Smooth muscle cell (in vitro differentiated cells): Measurements from ENCODE around the gene FLCN. TPM values are rescaled to one million over a fixed set of nuclear protein-coding genes. Genes with fewer than 3 reads are reported as not detected.

Source experiments
- DNase-seq: peaks from one replicate; lab custom pipeline; 2025; ENCODE audit not compliant: unreplicated experiment; lab: John Stamatoyannopoulos, UW
- H2AFZ ChIP-seq: fragments of 200-600 bp; sonication (generic); 2 replicates; pipeline ENCODE4 v1.6.0; 2016; ENCODE audit warnings: antibody characterized with exemption, low read depth, mild to moderate bottlenecking
- H3F3A ChIP-seq: fragments of 200-600 bp; sonication (generic); 2 replicates; pipeline ENCODE4 v1.6.0; 2017; ENCODE audit warnings: antibody characterized with exemption, low read depth
- H3K27ac ChIP-seq: fragments of 200-600 bp; sonication (generic); 2 replicates; pipeline ENCODE4 v1.5.1; 2016; ENCODE audit warnings: low read depth, mild to moderate bottlenecking
- H3K27me3 ChIP-seq: fragments of 200-600 bp; sonication (generic); 2 replicates; pipeline ENCODE4 v1.6.1; 2016; ENCODE audit warnings: low read depth, mild to moderate bottlenecking
- H3K36me3 ChIP-seq: fragments of 200-600 bp; sonication (generic); 2 replicates; pipeline ENCODE4 v1.5.1; 2016; ENCODE audit warnings: low read depth
- H3K4me1 ChIP-seq: fragments of 200-600 bp; sonication (generic); 2 replicates; pipeline ENCODE4 v1.5.1; 2016; ENCODE audit warnings: low read depth
- H3K4me2 ChIP-seq: fragments of 200-600 bp; sonication (generic); 2 replicates; pipeline ENCODE4 v1.6.0; 2016; ENCODE audit warnings: mild to moderate bottlenecking
- H3K4me3 ChIP-seq: fragments of 200-600 bp; sonication (generic); 2 replicates; pipeline ENCODE4 v1.5.1; 2016; ENCODE audit warnings: mild to moderate bottlenecking
- H3K79me2 ChIP-seq: fragments of 200-600 bp; sonication (generic); 2 replicates; pipeline ENCODE4 v1.6.0; 2016; ENCODE audit warnings: low read depth, mild to moderate bottlenecking
- H3K9ac ChIP-seq: fragments of 200-600 bp; sonication (generic); 2 replicates; pipeline ENCODE4 v1.6.0; 2016; ENCODE audit warnings: low read depth
- H3K9me3 ChIP-seq: fragments of 200-600 bp; sonication (generic); replicated peaks from 2 replicates; pipeline ENCODE4 v1.5.1; 2016; ENCODE audit warnings: low read depth
- H4K20me1 ChIP-seq: fragments of 200-600 bp; sonication (generic); 2 replicates; pipeline ENCODE4 v1.6.0; 2016; ENCODE audit warnings: low read depth
- WGBS: methylation state at CpG from one replicate; pipeline ENCODE4 v1.1.7; 2016; ENCODE audit warnings: low lambda C conversion rate; 5-methylcytosine and 5-hydroxymethylcytosine counted together
- polyA plus RNA-seq: library from polyadenylated mRNA; unstranded; fragments of >200 nt; fragmentation: Nextera tagmentation; extraction: Ambion mirVana; gene quantifications from 2 replicates; pipeline ENCODE4 v1.2.1, GENCODE V29; 2016
- total RNA-seq: library from RNA; depleted of rRNA; stranded (reverse); fragments of >200 nt; gene quantifications from 2 replicates; pipeline ENCODE4 v1.2.3, GENCODE V29; 2014
- TF ChIP-seq, protein P1 (sequence below): fragments of 200-600 bp; sonication (generic); IDR thresholded peaks from 2 replicates; pipeline ENCODE4 v1.5.1; 2017; ENCODE audit warnings: borderline replicate concordance, mild to moderate bottlenecking, antibody characterized with exemption; ENCODE audit not compliant: insufficient read depth, poor library complexity, severe bottlenecking

Gene FLCN
- total and polyA plus RNA-seq, 2 experiments from 2014 or later, result 7.6 to 15.1 TPM

DNA sequence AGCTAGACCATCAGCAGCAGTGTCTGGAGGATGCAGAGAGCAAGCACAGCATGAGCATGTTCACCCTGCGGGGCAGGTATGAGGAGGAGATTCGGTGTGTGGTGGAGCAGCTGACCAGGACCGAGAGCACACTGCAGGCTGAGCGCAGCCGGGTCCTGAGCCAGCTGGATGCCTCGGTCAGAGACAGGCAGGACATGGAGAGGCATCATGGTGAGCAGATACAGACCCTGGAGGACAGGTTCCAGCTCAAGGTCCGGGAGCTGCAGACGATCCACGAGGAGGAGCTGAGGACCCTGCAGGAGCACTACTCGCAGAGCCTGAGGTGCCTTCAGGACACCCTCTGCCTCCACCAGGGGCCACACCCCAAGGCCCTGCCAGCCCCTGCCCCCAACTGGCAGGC lies 69.6 kb downstream of the FLCN start:
- Histone ChIP-seq H4K20me1 (peaks cover 27% of the 10 kb centered on the region), H3K9me3 (no peaks in the 10 kb centered on the region), H3F3A (no peaks in the 10 kb centered on the region), H3K4me1 (no peaks in the 10 kb centered on the region), H3K9ac (no peak overlapping the region), H3K27ac (no peak overlapping the region), H3K4me2 (no peak overlapping the region), H2AFZ (no peak overlapping the region), H3K79me2 (no peaks in the 10 kb centered on the region), H3K36me3 (peaks cover 8% of the 10 kb centered on the region), H3K27me3 (no peaks in the 10 kb centered on the region), H3K4me3 (no peak overlapping the region)
- WGBS, result 96% methylated on average over 9 of the region's 10 CpGs
- TF ChIP-seq, protein P1, sequence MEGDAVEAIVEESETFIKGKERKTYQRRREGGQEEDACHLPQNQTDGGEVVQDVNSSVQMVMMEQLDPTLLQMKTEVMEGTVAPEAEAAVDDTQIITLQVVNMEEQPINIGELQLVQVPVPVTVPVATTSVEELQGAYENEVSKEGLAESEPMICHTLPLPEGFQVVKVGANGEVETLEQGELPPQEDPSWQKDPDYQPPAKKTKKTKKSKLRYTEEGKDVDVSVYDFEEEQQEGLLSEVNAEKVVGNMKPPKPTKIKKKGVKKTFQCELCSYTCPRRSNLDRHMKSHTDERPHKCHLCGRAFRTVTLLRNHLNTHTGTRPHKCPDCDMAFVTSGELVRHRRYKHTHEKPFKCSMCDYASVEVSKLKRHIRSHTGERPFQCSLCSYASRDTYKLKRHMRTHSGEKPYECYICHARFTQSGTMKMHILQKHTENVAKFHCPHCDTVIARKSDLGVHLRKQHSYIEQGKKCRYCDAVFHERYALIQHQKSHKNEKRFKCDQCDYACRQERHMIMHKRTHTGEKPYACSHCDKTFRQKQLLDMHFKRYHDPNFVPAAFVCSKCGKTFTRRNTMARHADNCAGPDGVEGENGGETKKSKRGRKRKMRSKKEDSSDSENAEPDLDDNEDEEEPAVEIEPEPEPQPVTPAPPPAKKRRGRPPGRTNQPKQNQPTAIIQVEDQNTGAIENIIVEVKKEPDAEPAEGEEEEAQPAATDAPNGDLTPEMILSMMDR, result no peak
- DNase-seq, result no peak

DNA sequence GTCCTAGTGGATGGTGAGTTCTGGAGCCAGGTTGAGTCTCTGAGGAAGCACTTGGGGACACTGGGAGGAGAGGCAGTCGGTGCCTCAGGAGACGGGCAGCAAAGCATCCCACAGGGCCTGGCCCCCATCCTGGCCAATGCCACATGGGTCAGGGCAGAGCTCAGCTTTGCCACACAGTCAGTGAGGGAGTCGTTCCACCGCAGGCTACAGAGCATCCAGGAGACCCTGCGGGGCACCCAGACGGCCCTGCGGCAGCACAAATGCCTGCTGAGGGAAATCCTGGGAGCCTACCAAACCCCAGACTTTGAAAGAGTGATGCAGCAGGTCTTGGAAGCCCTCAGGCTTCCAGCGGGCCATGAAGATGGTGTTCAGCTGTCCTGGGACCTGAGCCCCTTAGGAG lies 70.5 kb downstream of the FLCN start:
- Histone ChIP-seq H3K36me3 (peaks cover 8% of the 10 kb centered on the region), H3K4me2 (no peak overlapping the region), H3K27me3 (no peaks in the 10 kb centered on the region), H3K27ac (no peak overlapping the region), H4K20me1 (peaks cover 31% of the 10 kb centered on the region), H3K4me1 (no peaks in the 10 kb centered on the region), H3K9ac (no peak overlapping the region), H3K79me2 (no peaks in the 10 kb centered on the region), H2AFZ (no peak overlapping the region), H3F3A (no peaks in the 10 kb centered on the region), H3K9me3 (no peaks in the 10 kb centered on the region), H3K4me3 (no peak overlapping the region)
- 96% methylated on average over 8 of the region's 8 CpGs for WGBS
- no peak for DNase-seq
- TF ChIP-seq, protein P1, result no peak

DNA sequence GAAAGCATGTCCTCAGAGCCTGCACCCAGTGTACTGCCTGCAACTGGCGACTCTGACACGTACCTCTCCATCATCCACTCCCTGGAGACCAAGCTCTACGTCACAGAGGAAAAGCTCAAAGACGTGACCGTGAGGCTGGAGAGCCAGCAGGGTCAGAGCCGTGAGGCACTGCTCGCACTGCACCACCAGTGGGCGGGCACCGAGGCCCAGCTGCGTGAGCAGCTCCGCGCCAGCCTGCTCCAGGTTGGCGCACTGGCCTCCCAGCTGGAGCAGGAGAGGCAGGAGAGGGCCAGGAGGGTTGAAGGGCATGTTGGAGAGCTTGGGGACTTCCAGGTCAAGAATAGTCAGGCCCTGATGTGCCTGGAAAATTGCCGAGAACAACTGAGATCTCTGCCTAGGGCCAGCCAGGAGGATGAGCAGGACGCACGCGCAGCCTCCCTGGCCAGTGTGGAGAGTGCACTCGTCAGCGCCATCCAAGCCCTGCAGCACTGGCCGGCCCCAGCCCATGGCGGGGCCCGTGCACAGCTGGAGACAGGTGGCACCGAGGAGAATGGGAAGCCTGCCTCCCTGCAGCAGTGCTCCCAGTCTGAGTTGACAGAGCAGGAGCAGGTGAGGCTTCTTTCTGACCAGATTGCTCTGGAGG lies 71.2 kb downstream of the FLCN start:
- Histone ChIP-seq H3K4me3 (no peak overlapping the region), H3K36me3 (peaks cover 8% of the 10 kb centered on the region), H2AFZ (no peak overlapping the region), H3K9me3 (no peaks in the 10 kb centered on the region), H3K9ac (no peak overlapping the region), H4K20me1 (peaks cover 31% of the 10 kb centered on the region), H3K4me1 (no peaks in the 10 kb centered on the region), H3F3A (no peaks in the 10 kb centered on the region), H3K27ac (no peak overlapping the region), H3K4me2 (no peak overlapping the region), H3K79me2 (no peaks in the 10 kb centered on the region), H3K27me3 (no peaks in the 10 kb centered on the region)
- TF ChIP-seq, protein P1, result no peak
- DNase-seq, result no peak
- 99% methylated on average over 23 of the region's 23 CpGs for WGBS

DNA sequence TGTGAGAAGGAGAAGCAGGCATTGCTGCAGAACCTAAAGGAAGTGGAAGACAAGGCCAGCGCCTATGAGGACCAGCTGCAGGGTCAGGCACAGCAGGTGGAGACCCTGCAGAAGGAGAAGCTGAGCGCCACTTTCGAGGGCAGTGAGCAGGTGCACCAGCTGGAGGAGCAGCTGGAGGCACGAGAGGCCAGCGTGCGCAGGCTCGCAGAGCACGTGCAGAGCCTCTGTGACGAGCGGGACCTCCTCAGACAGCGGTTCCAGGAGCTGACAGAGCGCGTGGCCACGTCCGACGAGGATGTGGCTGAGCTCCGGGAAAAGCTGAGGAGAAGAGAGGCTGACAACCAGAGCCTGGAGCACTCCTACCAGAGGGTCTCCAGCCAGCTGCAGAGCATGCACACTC lies 72.3 kb downstream of the FLCN start:
- H4K20me1 ChIP-seq, result peaks cover 26% of the 10 kb centered on the region
- H3K4me3 ChIP-seq, result no peak overlapping the region
- H3K36me3 ChIP-seq, result peaks cover 8% of the 10 kb centered on the region
- H3K9me3 ChIP-seq, result no peaks in the 10 kb centered on the region
- H3K79me2 ChIP-seq, result no peaks in the 10 kb centered on the region
- no peak for DNase-seq
- no peak overlapping the region for H3K27ac ChIP-seq
- WGBS, result 97% methylated on average over 17 of the region's 17 CpGs
- no peaks in the 10 kb centered on the region for H3K4me1 ChIP-seq
- H3K9ac ChIP-seq, result no peak overlapping the region
- H3K4me2 ChIP-seq, result no peak overlapping the region
- no peak overlapping the region for H2AFZ ChIP-seq
- H3K27me3 ChIP-seq, result no peaks in the 10 kb centered on the region
- TF ChIP-seq, protein P1, result no peak
- no peaks in the 10 kb centered on the region for H3F3A ChIP-seq
